HepG2 (cell line): ENCODE results near the gene DAAM2. TPM values are rescaled to one million over a fixed set of nuclear protein-coding genes. Genes with fewer than 3 reads are reported as not detected.
A peak's percentile ranks its signal among the peaks of the same experiment; 100 is the strongest.

Source experiments
- ATAC-seq: fragments of 200-7000 bp; cut with Tn5 transposase; 3 replicates; pipeline ENCODE4 v1.9.1; 2020; ENCODE audit warnings: mild to moderate bottlenecking, moderate library complexity
- BruUV-seq: library from RNA; stranded (reverse); fragments of 400-500 nt; replicated peaks from 2 replicates; lab custom pipeline; 2021; lab: Mats Ljungman, UMichigan
- CTCF ChIA-PET: fragments of 300-600 bp; formaldehyde crosslinking; extraction: SDS; loops from one replicate; lab custom pipeline; 2021; ENCODE audit warnings: low total read pairs, inconsistent platforms, low intra/inter-chr PET ratio; lab: Yijun Ruan, JAX
- POLR2A ChIA-PET: fragments of 350-600 bp; sonication (Branson Sonifier 250); formaldehyde crosslinking; loops from one replicate; lab custom pipeline; 2020; ENCODE audit warnings: antibody characterized with exemption, inconsistent platforms; lab: Yijun Ruan, JAX
- DNase-seq: peaks from one replicate; pipeline ENCODE4 v3.0.0-alpha.2; 2015; ENCODE audit warnings: low spot score
- FAIRE-seq: peaks from 3 replicates; lab custom pipeline; 2011; peaks lifted over from hg19 to GRCh38; lab: Jason Lieb, UNC
- H2AFZ ChIP-seq: one replicate; pipeline ENCODE4 v1.6.1; 2011; ENCODE audit warnings: low read length, inconsistent platforms
- H3K27ac ChIP-seq: fragments of 300-600 bp; 3 replicates; pipeline ENCODE4 v1.8.0; 2011; ENCODE audit warnings: mixed run types, mild to moderate bottlenecking, mixed read lengths, low read length, inconsistent platforms; ENCODE audit not compliant: insufficient read depth; ENCODE audit errors: extremely low read length
- H3K27me3 ChIP-seq, 2 experiments: fragments of 200-600 bp in 1 of 2; 2 replicates in 1 of 2; 3 replicates in 1 of 2; pipeline versions ENCODE4 v1.6.0 to v1.8.0; 2011; ENCODE audit warnings: low read length in 2 of 2, mild to moderate bottlenecking in 2 of 2, moderate library complexity in 2 of 2, inconsistent platforms in 1 of 2; ENCODE audit not compliant: insufficient read depth in 2 of 2, control insufficient read depth in 1 of 2
- H3K36me3 ChIP-seq, 2 experiments: fragments of 200-600 bp in 1 of 2; replicated peaks in 1 of 2; 2 replicates in 1 of 2; 3 replicates in 1 of 2; pipeline versions ENCODE4 v1.5.1 to v1.8.0; 2011; ENCODE audit warnings: low read length in 2 of 2, inconsistent platforms in 1 of 2; ENCODE audit not compliant: insufficient read depth in 2 of 2, control insufficient read depth in 1 of 2
- H3K4me1 ChIP-seq: 2 replicates; pipeline ENCODE4 v1.5.1; 2012; ENCODE audit warnings: low read length, inconsistent platforms; ENCODE audit not compliant: insufficient read depth
- H3K4me2 ChIP-seq: 2 replicates; pipeline ENCODE4 v1.6.0; 2011; ENCODE audit warnings: low read depth, low read length, inconsistent platforms
- H3K4me3 ChIP-seq, 3 experiments: fragments of 200-600 bp in 1 of 3; sonication (generic), shearing (Covaris generic) in 1 of 3; replicated peaks in 1 of 3; 2 replicates each; pipeline ENCODE4 v1.5.1; 2011 to 2016; ENCODE audit warnings: low read length in 3 of 3, inconsistent platforms in 2 of 3, low read depth in 2 of 3, mild to moderate bottlenecking in 2 of 3, control low read depth in 1 of 3, mixed read lengths in 1 of 3; ENCODE audit not compliant: insufficient read depth in 1 of 3
- H3K79me2 ChIP-seq: one replicate; pipeline ENCODE4 v1.6.1; 2011; ENCODE audit warnings: low read length, inconsistent platforms; ENCODE audit not compliant: insufficient read depth
- H3K9ac ChIP-seq: 2 replicates; pipeline ENCODE4 v1.6.0; 2011; ENCODE audit warnings: mild to moderate bottlenecking, low read depth, low read length, inconsistent platforms; ENCODE audit not compliant: insufficient read depth
- H3K9me3 ChIP-seq: 2 replicates; pipeline ENCODE4 v1.5.1; 2012; ENCODE audit warnings: mild to moderate bottlenecking, low read length
- H4K20me1 ChIP-seq: 2 replicates; pipeline ENCODE4 v1.6.0; 2011; ENCODE audit warnings: inconsistent platforms, mild to moderate bottlenecking, low read length, moderate library complexity; ENCODE audit not compliant: insufficient read depth
- AKAP8 ChIP-seq: sonication (generic); formaldehyde crosslinking; IDR thresholded peaks from 2 replicates; pipeline ENCODE4 v1.5.1; 2020; ENCODE audit warnings: mild to moderate bottlenecking, missing genetic modification reagents
- DDIT3 ChIP-seq: sonication (generic); formaldehyde crosslinking; IDR thresholded peaks from 2 replicates; pipeline ENCODE4 v1.4.0; 2020; ENCODE audit warnings: mild to moderate bottlenecking, missing genetic modification reagents
- EP300 ChIP-seq, 3 experiments: sonication (generic) in 1 of 3; formaldehyde crosslinking in 1 of 3; IDR thresholded peaks; 2 replicates each; pipeline versions ENCODE4 v1.5.1 to v1.6.1; 2011 to 2020; ENCODE audit warnings: low read depth in 2 of 3, low read length in 2 of 3, borderline replicate concordance in 1 of 3, improper control_type of control experiment in 1 of 3, mild to moderate bottlenecking in 1 of 3, missing genetic modification reagents in 1 of 3, moderate library complexity in 1 of 3
- HCFC1 ChIP-seq: fragments of 150-350 bp; IDR thresholded peaks from 2 replicates; pipeline ENCODE4 v1.6.1; 2014; ENCODE audit warnings: low read depth, low read length
- JUNB ChIP-seq: sonication (generic); formaldehyde crosslinking; IDR thresholded peaks from 2 replicates; pipeline ENCODE4 v1.8.0; 2022; ENCODE audit warnings: missing genetic modification reagents, mild to moderate bottlenecking, borderline replicate concordance
- MNT ChIP-seq: fragments of 450-650 bp; IDR thresholded peaks from 2 replicates; pipeline ENCODE4 v1.6.1; 2016
- PREB ChIP-seq: sonication (generic); formaldehyde crosslinking; IDR thresholded peaks from 2 replicates; pipeline ENCODE4 v1.4.0; 2020; ENCODE audit warnings: missing genetic modification reagents
- RFXAP ChIP-seq: sonication (generic); formaldehyde crosslinking; IDR thresholded peaks from 2 replicates; pipeline ENCODE4 v1.4.0; 2020; ENCODE audit warnings: missing genetic modification reagents, borderline replicate concordance
- SETDB1 ChIP-seq: sonication (generic); formaldehyde crosslinking; IDR thresholded peaks from 2 replicates; pipeline ENCODE4 v1.5.1; 2020; ENCODE audit warnings: missing genetic modification reagents, mild to moderate bottlenecking, borderline replicate concordance
- SMYD3 ChIP-seq: sonication (generic); formaldehyde crosslinking; IDR thresholded peaks from 2 replicates; pipeline ENCODE4 v1.8.1; 2023; ENCODE audit warnings: mild to moderate bottlenecking, missing genetic modification reagents
- SSRP1 ChIP-seq: IDR thresholded peaks from 2 replicates; pipeline ENCODE4 v1.6.1; 2016; ENCODE audit warnings: control low read depth
- ZBTB25 ChIP-seq: IDR thresholded peaks from 2 replicates; pipeline ENCODE4 v1.6.1; 2018; ENCODE audit warnings: missing genetic modification reagents
- ZMYM3 ChIP-seq: sonication (generic); formaldehyde crosslinking; IDR thresholded peaks from 2 replicates; pipeline ENCODE4 v1.5.1; 2020; ENCODE audit warnings: mild to moderate bottlenecking, missing genetic modification reagents
- ZNF18 ChIP-seq: sonication (generic); formaldehyde crosslinking; IDR thresholded peaks from 2 replicates; pipeline ENCODE4 v1.8.0; 2022; ENCODE audit warnings: mild to moderate bottlenecking, missing genetic modification reagents; ENCODE audit not compliant: insufficient replicate concordance
- ZNF296 ChIP-seq: sonication (generic); formaldehyde crosslinking; conservative IDR thresholded peaks from 2 replicates; pipeline ENCODE4 v1.5.0; 2020; ENCODE audit warnings: mild to moderate bottlenecking, missing genetic modification reagents
- ZNF329 ChIP-seq: sonication (generic); formaldehyde crosslinking; IDR thresholded peaks from 2 replicates; pipeline ENCODE4 v1.9.0; 2021; ENCODE audit warnings: low read depth, mild to moderate bottlenecking, missing genetic modification reagents
- ZNF446 ChIP-seq: sonication (generic); formaldehyde crosslinking; IDR thresholded peaks from 2 replicates; pipeline ENCODE4 v1.5.0; 2020; ENCODE audit warnings: mild to moderate bottlenecking, missing genetic modification reagents
- ZNF678 ChIP-seq: sonication (generic); formaldehyde crosslinking; IDR thresholded peaks from 2 replicates; pipeline ENCODE4 v1.4.0; 2020; ENCODE audit warnings: mild to moderate bottlenecking, missing genetic modification reagents
- ZNF776 ChIP-seq: sonication (generic); formaldehyde crosslinking; IDR thresholded peaks from 2 replicates; pipeline ENCODE4 v1.4.0; 2020; ENCODE audit warnings: mild to moderate bottlenecking, missing genetic modification reagents
- WGBS: methylation state at CpG from one replicate; pipeline ENCODE4 v1.1.6; 2017; ENCODE audit warnings: low lambda C conversion rate; 5-methylcytosine and 5-hydroxymethylcytosine counted together
- in situ Hi-C: cut with HindIII; loops from 2 replicates; pipeline ENCODE4 v1.10.0; 2017; ENCODE audit warnings: low pct_unique_long_range_greater_than_20kb; ENCODE audit not compliant: extremely low pct_ligation_motif_present
- intact Hi-C: fragments of 100-400 bp; cut with micrococcal nuclease; formaldehyde crosslinking; loops from one replicate; pipeline ENCODE4 v1.10.0; 2022; ENCODE audit not compliant: unreplicated experiment
- polyA plus RNA-seq, 8 experiments: library from polyadenylated mRNA; depleted of rRNA in 3 of 8; stranded (reverse) in 7 of 8; unstranded in 1 of 8; fragments of >200 nt; fragmentation: Illumina TruSeq in 4 of 8; extraction: Trizol in 4 of 8; gene quantifications; 2 replicates each; pipeline versions ENCODE4 v1.2.1 to v1.2.3, GENCODE V29; 2011 to 2016; ENCODE audit warnings: low read depth in 4 of 8, missing spikeins in 1 of 8, mixed read lengths in 1 of 8; ENCODE audit not compliant: insufficient read depth in 1 of 8
- total RNA-seq, 5 experiments: library from RNA; depleted of rRNA; stranded (reverse); fragments of >200 nt; fragmentation: Illumina TruSeq; extraction: Trizol; gene quantifications; 2 replicates each; pipeline ENCODE4 v1.2.3, GENCODE V29; 2016; ENCODE audit warnings: low read depth in 1 of 5

Gene DAAM2
- total and polyA plus RNA-seq, 2 of the 13 experiments (the other 11 are each of a cell fraction or from before 2014, with no cell fraction given), result 0.01 TPM; not detected in 1

GRCh38 chr6:39839445-39839844 is 47.3 kb downstream of the DAAM2 start:
- Histone ChIP-seq H3K4me2 (no peak overlapping the region), H3K27me3 (no peaks in the 10 kb centered on the region), H3K36me3 (no peaks in the 10 kb centered on the region), H3K27ac (no peak overlapping the region), H3K9me3 (no peaks in the 10 kb centered on the region), H3K9ac (no peak overlapping the region), H2AFZ (no peak overlapping the region), H3K4me3 (no peak overlapping the region), H3K4me1 (no peaks in the 10 kb centered on the region), H4K20me1 (no peaks in the 10 kb centered on the region), H3K79me2 (no peaks in the 10 kb centered on the region)
- ATAC-seq (peak; percentile 23; the same call in 1 of the 3 replicates), FAIRE-seq (no peak), DNase-seq (no peak)
- no peak for TF ChIP-seq DDIT3 (CRISPR knock-in tag)
- TF ChIP-seq EP300 (IDR thresholded peaks at IDR 0.05; ENCODE audit: low read depth in 2 of 2, low read length in 2 of 2), result no peak
- TF ChIP-seq EP300 (CRISPR knock-in tag; IDR thresholded peaks at IDR 0.05; ENCODE audit: borderline replicate concordance), result no peak
- TF ChIP-seq AKAP8 (CRISPR knock-in tag), result no peak
- TF ChIP-seq ZNF18, result no peak
- TF ChIP-seq ZNF296 (CRISPR knock-in tag), result no peak
- no peak for TF ChIP-seq SMYD3
- TF ChIP-seq JUNB (CRISPR knock-in tag), result no peak
- no peak for TF ChIP-seq ZNF776 (CRISPR knock-in tag)
- TF ChIP-seq RFXAP (CRISPR knock-in tag), result no peak
- no peak for TF ChIP-seq SSRP1 (CRISPR knock-in tag)
- no peak for TF ChIP-seq ZNF678 (CRISPR knock-in tag)
- TF ChIP-seq PREB (CRISPR knock-in tag), result no peak
- no peak for TF ChIP-seq ZMYM3
- no peak for TF ChIP-seq ZNF329 (CRISPR knock-in tag)
- TF ChIP-seq HCFC1, result no peak
- no peak for TF ChIP-seq ZBTB25 (CRISPR knock-in tag)
- no peak for TF ChIP-seq SETDB1
- TF ChIP-seq MNT, result no peak
- TF ChIP-seq ZNF446 (CRISPR knock-in tag), result no peak
- BruUV-seq, result no TSS peak
- ChIA-PET POLR2A (no interaction called here), CTCF (no interaction called here)
- intact Hi-C loops (no loop called here), in situ Hi-C loops (no loop called here)
- 45% methylated on average over 1 of the region's 1 CpG for WGBS
